HG02571 (cell line): Measurements from ENCODE around the gene TDRD9.

Experiments
- ATAC-seq: cut with Tn5 transposase; IDR thresholded peaks from one replicate; pipeline ENCODE4 v1.9.1; 2021; ENCODE audit warnings: mild to moderate bottlenecking, moderate library complexity; ENCODE audit not compliant: unreplicated experiment

The TDRD9 gene

GRCh38 chr14:104100171-104101085 lies 172.2 kb downstream of the TDRD9 start:
- no peak for ATAC-seq

- no peak for ATAC-seq
Measured at GRCh38 chr14:104101086-104101621, 172.9 kb downstream of the TDRD9 start.

GRCh38 chr14:104101651-104102281 lies 173.5 kb downstream of the TDRD9 start:
- no peak for ATAC-seq
